Measurements from ENCODE around the gene KCNK3. TPM values are rescaled to one million over a fixed set of nuclear protein-coding genes. Genes with fewer than 3 reads are reported as not detected.
A peak's percentile ranks its signal among the peaks of the same experiment; 100 is the strongest.

Gene KCNK3
- total RNA-seq, 2 donors from 2014 or later, result 10.5 to 20.5 TPM

- Histone ChIP-seq H3K4me1 (peaks cover 59% of the 10 kb centered on the region), H3K36me3 (replicated peaks in 1 of 2; ENCODE audit: insufficient read depth in 1 of 2, low read depth in 2 of 2) (no peaks in the 10 kb centered on the region), H3K27me3 (no peaks in the 10 kb centered on the region), H3K9me3 (no peaks in the 10 kb centered on the region), H3K27ac (peak overlapping the region; percentile 57 to 79 (median 64)), H3K4me3 (no peak overlapping the region)
- peak; percentile 49 for ATAC-seq
- intact Hi-C loops (cut with DNase I), result loop anchor here (10.0 kb wide), 1 partner anchor 47 kb away; no protein-coding TSS in a partner anchor
- 18 to 21% methylated on average over 5 of the region's 5 CpGs for WGBS, 2 donors
- TF ChIP-seq POLR2A (IDR thresholded peaks at IDR 0.05) (no peak), CTCF (IDR thresholded peaks at IDR 0.05) (no peak)
- peak; percentile 66 to 83 (median 79) for DNase-seq
These were observed 4.7 kb upstream of the KCNK3 start for GRCh38 chr2:26687801-26688200.

GRCh38 chr2:26691161-26691560 is 1.4 kb upstream of the KCNK3 start:
- Histone ChIP-seq H3K27me3 (no peaks in the 10 kb centered on the region), H3K4me1 (peaks cover 88% of the 10 kb centered on the region), H3K9me3 (no peaks in the 10 kb centered on the region), H3K27ac (peak overlapping the region; percentile 61 to 73 (median 68)), H3K36me3 (replicated peaks in 1 of 2; ENCODE audit: insufficient read depth in 1 of 2, low read depth in 2 of 2) (no peaks in the 10 kb centered on the region), H3K4me3 (no peak overlapping the region)
- DNase-seq (no peak), ATAC-seq (no peak)
- 28 to 39% methylated on average over 2 to 3 of the region's 3 CpGs for WGBS, 2 donors
- intact Hi-C loops (cut with DNase I), result no loop called here
- TF ChIP-seq CTCF (IDR thresholded peaks at IDR 0.05), result no peak
- no peak for TF ChIP-seq POLR2A (IDR thresholded peaks at IDR 0.05)

- Histone ChIP-seq H3K4me1 (peaks cover 88% of the 10 kb centered on the region), H3K36me3 (replicated peaks in 1 of 2; ENCODE audit: insufficient read depth in 1 of 2, low read depth in 2 of 2) (no peaks in the 10 kb centered on the region), H3K27ac (peak overlapping the region; percentile 61 to 73 (median 68)), H3K4me3 (no peak overlapping the region), H3K27me3 (no peaks in the 10 kb centered on the region), H3K9me3 (no peaks in the 10 kb centered on the region)
- ATAC-seq (peak; percentile 22), DNase-seq (peak; percentile 63 to 85 (median 80))
- 6 to 29% methylated on average over 2 to 6 of the region's 6 CpGs for WGBS, 2 donors
- TF ChIP-seq CTCF (IDR thresholded peaks at IDR 0.05), result no peak
- TF ChIP-seq POLR2A (IDR thresholded peaks at IDR 0.05), result peak in 2 of 3 donors; percentile 10 to 29
- intact Hi-C loops (cut with DNase I), result no loop called here
These were observed 642 bp upstream of the KCNK3 start for GRCh38 chr2:26691881-26692278.

GRCh38 chr2:26692897-26693849 is 651 bp downstream of the KCNK3 start:
- ATAC-seq (peak; percentile 12), DNase-seq (peak; percentile 37 to 49 (median 46))
- TF ChIP-seq CTCF (IDR thresholded peaks at IDR 0.05) (no peak), POLR2A (IDR thresholded peaks at IDR 0.05) (peak in 1 of 3 donors; percentile 13)
- Histone ChIP-seq H3K27ac (peak overlapping the region; percentile 65 to 90 (median 88)), H3K36me3 (replicated peaks in 1 of 2; ENCODE audit: insufficient read depth in 1 of 2, low read depth in 2 of 2) (no peaks in the 10 kb centered on the region), H3K4me1 (peaks cover 88% of the 10 kb centered on the region), H3K4me3 (peak overlapping the region; percentile 11 to 35), H3K9me3 (no peaks in the 10 kb centered on the region), H3K27me3 (no peaks in the 10 kb centered on the region)
- intact Hi-C loops (cut with DNase I), result no loop called here
- WGBS, 2 donors, result 2 to 15% methylated on average over 2 to 61 of the region's 83 CpGs

All from body of pancreas (tissue), 4 donors.